Stimulated activated CD8-positive, alpha-beta memory T cell treated with anti-CD3 and anti-CD28 coated beads, Interleukin-7, amount 100 ng/mL, for 4 hours (primary cell): ENCODE results near the gene MYO1D.

Source experiments
- DNase-seq, 2 donors: peaks; one replicate each; pipeline ENCODE4 v3.0.0-alpha.2; 2020; ENCODE audit warnings: low read depth in 2 of 2

Gene MYO1D

GRCh38 chr17:32488177-32488542, 388.8 kb downstream of the MYO1D start:
- no peak for DNase-seq

DNA sequence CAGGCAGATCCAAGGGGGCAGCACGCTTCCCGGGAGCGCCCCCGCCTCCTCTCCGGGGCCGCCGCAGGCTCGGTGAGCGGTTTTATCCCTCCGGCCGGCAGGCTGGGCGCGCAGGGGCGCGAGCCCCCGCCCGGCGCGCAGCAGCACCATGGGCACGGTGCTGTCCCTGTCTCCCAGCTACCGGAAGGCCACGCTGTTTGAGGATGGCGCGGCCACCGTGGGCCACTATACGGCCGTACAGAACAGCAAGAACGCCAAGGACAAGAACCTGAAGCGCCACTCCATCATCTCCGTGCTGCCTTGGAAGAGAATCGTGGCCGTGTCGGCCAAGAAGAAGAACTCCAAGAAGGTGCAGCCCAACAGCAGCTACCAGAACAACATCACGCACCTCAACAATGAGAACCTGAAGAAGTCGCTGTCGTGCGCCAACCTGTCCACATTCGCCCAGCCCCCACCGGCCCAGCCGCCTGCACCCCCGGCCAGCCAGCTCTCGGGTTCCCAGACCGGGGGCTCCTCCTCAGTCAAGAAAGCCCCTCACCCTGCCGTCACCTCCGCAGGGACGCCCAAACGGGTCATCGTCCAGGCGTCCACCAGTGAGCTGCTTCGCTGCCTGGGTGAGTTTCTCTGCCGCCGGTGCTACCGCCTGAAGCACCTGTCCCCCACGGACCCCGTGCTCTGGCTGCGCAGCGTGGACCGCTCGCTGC, 389.3 kb downstream of the MYO1D start:
- DNase-seq, result no peak

- peak in 1 of 2 donors; percentile 62 for DNase-seq
These were observed 390.0 kb downstream of the MYO1D start, which contains the start of gene CDK5R1 for GRCh38 chr17:32486701-32487472. Gene CDK5R1 (plus strand): TSS chr17:32486993. CDS start chr17:32487621, 628 bp downstream.

DNA sequence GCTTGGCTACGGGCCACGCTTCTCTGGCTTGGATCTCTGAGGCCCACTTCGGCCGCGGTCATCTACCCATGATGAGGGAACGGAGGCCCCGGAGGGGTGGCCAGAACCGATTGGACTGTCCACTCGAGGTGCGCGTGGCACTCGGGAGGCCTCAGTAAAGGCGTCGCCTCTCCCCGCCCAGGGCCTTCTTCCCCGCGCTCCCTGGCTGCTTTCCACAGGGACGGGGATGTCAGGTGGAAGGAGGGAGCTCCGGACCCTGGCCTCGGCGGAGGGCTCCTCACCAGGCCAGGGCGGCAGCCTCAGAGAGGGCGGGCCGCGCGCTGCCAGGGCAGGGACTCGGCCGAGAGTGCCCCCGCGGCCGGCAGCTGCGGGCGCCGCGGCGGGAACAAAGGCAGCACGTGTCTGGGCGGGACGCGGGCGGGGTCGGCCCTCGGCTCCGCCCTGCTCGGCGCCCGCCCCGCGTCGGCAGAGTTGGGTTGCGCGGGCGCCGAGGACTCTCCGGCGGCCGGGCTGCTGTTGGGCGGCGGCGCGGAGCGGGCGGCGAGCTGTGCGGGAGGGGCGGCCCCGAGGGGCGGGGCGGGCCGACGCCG, 390.7 kb downstream of the MYO1D start:
- DNase-seq, result peak in 1 of 2 donors; percentile 68

GRCh38 chr17:32485261-32486110, 391.4 kb downstream of the MYO1D start:
- DNase-seq, result no peak

DNA sequence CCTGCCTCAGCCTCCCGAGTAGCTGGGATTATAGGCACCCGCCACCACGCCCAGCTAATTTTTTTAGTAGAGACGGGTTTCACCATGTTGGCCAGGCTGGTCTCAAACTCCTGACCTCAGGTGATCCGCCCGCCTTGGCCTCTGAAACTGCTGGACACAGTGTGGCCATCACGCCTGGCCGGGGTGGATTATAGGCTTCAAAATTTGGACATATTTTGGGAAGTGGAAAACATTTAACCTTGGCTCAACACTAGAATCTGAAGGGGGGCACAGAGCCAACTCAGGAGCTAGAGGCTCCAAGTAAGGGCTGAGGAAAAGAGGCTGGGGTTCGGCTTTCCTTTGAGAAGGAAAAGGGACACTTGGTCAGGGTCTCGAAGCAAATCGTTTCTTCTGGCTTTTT, 392.3 kb downstream of the MYO1D start:
- DNase-seq, result no peak

DNA sequence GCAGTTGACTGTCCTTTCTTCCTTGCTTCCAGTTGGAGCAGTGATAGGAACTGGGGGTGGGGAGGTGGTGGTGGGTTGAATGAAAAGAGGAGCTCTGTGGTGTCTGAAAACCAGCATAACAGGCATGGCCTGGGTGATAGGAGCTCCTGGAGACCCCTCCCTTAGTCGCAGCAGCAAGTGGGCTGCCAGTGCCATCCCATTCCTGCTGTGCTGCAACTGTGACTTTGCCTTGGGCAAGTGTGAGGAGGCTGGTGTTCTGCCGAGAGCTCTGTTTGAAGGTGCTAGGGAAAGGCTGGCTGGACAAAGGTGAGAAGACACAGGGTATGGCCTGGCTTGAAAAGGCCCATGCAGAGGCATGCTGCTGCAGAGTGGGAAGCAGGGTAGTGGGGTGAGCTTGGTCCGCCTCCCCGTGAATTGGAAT, 392.9 kb downstream of the MYO1D start:
- DNase-seq, result no peak

DNA sequence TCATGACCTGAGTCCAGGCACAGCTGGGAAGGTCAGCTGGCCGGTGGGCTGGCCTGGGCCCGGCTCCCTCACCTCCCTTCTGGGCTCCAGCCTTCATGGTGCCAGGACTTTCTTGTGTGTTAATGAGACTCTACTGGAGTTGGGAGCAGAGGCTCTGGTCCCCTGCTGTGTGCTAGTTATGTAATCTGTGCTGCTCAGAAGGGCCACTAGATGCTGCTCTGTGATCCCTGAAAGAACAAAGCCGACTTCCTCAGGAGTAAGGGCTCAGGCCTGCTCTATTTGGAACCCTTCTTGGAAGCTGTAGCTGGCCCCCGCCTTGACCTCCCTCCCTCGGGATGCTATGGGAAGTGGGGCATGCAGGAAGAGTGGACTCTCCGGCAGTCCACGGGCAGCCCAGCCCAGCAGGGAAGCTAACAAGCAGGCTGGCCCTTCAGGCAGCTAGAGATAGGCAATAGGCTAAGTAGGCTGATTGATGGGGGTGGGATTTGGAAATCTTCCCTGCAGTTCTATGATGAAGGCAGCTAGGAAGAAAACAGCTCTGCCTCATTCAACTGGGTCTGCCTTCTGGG, 393.4 kb downstream of the MYO1D start:
- no peak for DNase-seq

DNA sequence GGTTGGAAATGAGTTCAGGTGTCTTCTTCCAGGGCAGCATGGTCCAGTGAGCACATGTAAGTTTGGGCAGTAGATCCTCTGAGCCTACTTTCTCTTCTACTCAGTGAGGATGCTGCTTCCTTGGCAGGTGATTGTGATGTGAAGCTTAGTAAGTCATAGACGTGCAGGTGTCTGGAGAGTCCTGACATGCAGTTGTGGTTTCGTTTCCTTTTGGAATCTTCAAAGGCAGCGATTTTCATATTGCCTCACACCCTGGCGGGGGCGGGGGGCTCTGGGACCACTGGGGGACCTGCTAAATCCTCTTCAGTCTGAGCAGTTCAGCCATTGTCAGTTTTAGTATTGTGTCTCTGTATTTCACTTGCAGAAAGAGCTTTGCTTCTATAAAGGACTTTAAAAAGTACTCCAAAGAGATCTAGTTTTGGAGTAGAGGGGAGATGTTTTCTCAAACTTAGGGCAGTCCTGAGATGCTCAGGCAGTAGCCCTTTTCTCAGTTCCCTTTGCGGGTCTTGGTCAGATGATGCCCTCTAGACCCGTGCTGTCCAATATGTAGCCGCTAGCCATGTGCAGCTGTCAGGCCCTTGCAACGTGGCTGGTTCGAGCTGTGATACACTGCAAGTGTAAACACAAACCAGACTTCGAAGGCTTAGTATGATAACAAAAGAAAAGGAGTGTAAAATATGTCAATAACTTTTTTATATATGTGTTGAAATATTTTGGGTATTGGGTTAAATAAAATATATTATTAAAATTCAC, 394.2 kb downstream of the MYO1D start:
- no peak for DNase-seq

DNA sequence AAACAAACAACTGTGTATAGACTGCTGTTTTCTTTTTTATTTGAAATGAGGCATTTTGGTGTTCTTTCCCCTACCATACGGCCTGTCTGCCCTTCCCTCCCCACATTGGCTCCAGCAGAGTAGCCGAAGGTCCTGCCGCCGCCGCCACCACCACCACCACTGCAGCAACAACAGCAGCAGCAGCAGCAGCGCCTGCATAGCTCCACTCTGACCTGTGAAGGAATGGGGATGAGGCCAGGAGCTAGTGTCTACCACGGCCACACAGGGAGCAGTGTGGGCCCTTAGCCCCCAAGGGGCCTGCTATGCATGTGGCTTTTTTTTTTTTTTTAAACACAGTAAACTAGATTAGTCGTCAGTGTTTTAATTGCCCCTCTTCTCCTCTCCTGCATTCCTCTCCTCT, 395.7 kb downstream of the MYO1D start:
- DNase-seq, result no peak

DNA sequence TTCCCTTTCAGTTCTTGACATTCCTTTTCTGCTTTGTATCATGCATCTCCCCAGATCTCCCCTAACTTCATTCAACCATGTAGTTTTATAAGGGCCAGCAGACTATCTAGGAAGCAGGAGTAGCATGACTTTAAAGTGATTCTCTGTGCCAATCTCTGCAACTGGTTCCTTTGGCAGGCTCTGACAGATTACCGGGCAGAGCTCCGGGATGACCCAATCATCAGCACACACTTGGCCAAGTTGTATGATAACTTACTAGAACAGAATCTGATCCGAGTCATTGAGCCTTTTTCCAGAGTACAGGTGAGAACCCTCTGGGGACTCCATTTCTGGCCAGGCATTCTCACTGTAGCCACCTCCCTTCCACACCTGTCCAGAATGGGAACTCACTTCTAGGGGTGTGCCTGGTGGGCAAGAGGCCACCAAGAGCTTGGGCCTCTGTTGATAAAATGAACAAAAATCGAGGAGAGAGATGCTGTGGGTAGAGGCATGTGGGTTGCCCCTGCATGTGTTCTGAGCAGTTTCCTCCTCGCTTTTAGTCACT, 397.8 kb downstream of the MYO1D start:
- no peak for DNase-seq

GRCh38 chr17:32477220-32477619, 399.7 kb downstream of the MYO1D start:
- no peak for DNase-seq

- DNase-seq, result no peak
These were observed 401.7 kb downstream of the MYO1D start for GRCh38 chr17:32475258-32475657.

DNA sequence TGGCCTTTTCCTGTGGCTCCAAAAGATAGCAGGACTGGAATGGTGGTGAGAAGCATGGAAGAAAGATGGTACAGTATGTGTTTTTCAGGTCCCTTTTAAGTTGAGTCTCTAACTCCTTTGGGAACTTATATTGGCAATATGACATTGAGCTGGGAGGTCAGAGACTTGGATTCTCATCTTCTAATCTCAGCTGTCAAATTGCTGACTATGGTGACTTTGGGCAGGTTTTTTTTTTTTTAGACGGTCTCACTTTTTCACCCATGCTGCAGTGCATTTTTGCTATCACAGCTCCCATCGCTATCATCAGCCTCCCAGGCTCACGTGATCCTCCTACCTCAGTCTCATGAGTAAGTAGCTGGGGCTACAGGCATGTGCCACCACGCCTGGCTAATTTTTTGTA, 405.3 kb downstream of the MYO1D start:
- DNase-seq, result no peak

DNA sequence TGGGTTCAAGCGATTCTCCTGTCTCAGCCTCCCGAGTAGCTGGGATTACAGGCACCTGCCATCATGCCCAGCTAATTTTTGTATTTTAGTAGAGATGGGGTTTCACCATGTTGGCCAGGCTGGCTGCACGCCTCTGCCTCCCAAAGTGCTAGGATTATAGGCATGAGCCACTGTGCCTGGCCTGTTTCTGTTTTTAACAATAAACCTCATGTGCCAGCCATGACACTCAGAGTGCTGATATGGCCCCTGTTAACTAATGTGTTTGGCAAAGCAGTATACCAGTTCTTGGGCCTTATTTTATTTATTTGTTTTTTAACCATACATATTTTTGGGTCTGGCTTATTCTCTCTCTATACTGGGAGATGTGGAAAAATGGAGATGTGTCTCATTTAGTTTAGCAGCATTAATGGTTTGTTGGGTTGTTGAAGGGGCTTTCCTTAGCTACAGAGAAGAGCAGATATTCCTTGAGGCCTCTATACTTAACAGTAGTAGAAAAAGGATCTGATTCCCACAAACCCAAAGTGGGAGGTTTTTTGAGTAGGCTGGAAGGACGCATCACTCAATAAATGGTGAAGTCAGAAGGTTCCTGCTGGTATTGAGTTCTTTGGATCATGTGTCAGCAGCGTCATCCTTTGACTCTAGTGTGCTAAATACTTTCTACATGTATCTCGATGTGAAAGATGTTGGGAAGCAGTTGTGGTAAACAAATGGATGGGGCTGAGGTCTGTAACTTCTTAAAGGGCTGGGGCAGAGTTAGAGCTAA, 406.3 kb downstream of the MYO1D start:
- DNase-seq, result no peak

- DNase-seq, result no peak
These were observed 409.0 kb downstream of the MYO1D start for GRCh38 chr17:32467949-32468348.

GRCh38 chr17:32464374-32464773, 412.6 kb downstream of the MYO1D start:
- DNase-seq, result no peak

DNA sequence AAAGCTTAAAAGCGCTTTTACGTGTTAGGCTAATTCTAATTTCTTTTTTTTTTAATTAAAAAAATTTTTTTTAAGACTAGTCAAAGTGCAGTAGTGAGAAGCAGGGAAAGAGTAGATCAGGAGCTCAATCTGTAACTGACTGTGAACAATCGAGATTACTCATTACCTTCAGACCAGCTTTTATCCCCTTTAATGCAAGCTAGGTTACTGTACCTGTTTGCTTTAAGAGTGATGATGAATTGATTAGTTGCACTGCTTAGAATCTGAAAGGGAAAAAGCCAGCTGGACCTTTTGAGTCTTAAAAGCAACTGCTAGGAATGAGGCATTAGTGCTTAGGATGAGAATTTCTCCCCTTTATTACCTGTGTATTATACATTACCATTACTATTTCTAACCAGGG, 413.6 kb downstream of the MYO1D start:
- no peak for DNase-seq

- peak; percentile 39 for DNase-seq
These were observed 414.9 kb downstream of the MYO1D start for GRCh38 chr17:32461853-32462617.
